ENCODE measurements around the gene SPTBN1.

SPTBN1 gene

DNA sequence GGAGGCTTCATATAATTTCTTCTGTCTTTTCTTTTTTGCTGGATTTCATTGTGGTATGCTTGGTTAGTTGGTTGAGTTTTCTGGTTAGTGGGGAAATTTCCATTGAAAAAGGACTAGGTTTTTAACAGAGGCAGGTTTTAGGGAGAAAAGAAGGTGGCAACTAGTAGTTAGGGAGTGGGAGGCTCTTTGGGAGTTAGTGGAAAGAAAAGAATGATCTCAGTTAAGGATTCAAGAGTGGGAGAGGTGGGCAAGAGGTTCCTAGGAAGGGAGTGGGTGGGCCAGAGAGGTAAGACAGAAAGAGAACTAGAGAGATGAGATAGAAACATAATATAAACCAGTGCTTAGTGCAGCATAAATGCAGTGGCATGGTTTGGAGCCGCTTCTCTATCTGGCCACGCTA, 96.9 kb downstream of the SPTBN1 start:
- Mint-ChIP-seq H3K27me3 (peaks cover 0 to 6% of the 10 kb centered on the region in 2 donors), H3K4me1 (ENCODE audit: low read depth in 2 of 2) (peaks cover 8 to 9% of the 10 kb centered on the region in 2 donors), H3K36me3 (ENCODE audit: insufficient read depth) (peaks cover 2% of the 10 kb centered on the region), H3K4me3 (no peak overlapping the region), H3K9me3 (no peaks in the 10 kb centered on the region), H3K27ac (no peak overlapping the region)
- no peak for DNase-seq
- no peak for ATAC-seq (replicated peaks)

- no peak for ATAC-seq (replicated peaks)
- no peak overlapping the region for H3K4me3 Mint-ChIP-seq
- H3K27me3 Mint-ChIP-seq = peaks cover 0 to 6% of the 10 kb centered on the region in 2 donors
- H3K27ac Mint-ChIP-seq = no peak overlapping the region
- H3K4me1 Mint-ChIP-seq (ENCODE audit: low read depth in 2 of 2) = peaks cover 8 to 9% of the 10 kb centered on the region in 2 donors
- H3K9me3 Mint-ChIP-seq = no peaks in the 10 kb centered on the region
- H3K36me3 Mint-ChIP-seq (ENCODE audit: insufficient read depth) = peaks cover 2% of the 10 kb centered on the region
- DNase-seq = no peak
These were observed 97.6 kb downstream of the SPTBN1 start for GRCh38 chr2:54553775-54554174.

DNA sequence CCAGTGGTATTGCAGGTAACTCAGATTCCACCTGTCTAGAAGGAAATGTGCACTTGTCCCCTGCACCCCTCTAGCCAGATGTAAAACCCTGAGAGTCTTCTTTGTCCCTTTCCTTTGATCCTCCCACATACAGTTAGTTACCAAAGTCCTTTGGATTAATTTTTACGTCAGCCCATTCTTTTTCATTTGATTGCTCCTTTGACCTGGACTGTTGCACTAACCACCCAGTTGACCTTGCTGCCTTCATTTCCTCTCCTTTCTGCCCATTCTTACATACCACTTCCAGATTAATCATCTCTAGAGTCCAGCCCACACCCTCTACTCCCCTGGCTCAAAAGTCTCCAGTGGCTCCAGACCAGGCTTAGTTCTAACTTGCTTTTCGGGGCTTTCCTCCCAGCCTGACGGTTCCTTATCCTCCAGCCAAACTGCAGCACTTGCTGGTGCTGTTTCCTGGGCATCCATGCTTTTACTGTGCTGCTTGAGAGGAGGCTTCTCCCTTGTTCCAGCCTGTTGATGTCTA, 99.3 kb downstream of the SPTBN1 start:
- H3K36me3 Mint-ChIP-seq (ENCODE audit: insufficient read depth) = peaks cover 2% of the 10 kb centered on the region
- H3K27ac Mint-ChIP-seq = peak overlapping the region in 1 of 2 donors; percentile 23
- DNase-seq (no peak), ATAC-seq (replicated peaks) (no peak)
- H3K9me3 Mint-ChIP-seq = no peaks in the 10 kb centered on the region
- H3K4me1 Mint-ChIP-seq (ENCODE audit: low read depth in 2 of 2) = peaks cover 10 to 18% of the 10 kb centered on the region in 2 donors
- H3K4me3 Mint-ChIP-seq = no peak overlapping the region
- H3K27me3 Mint-ChIP-seq = no peaks in the 10 kb centered on the region

DNA sequence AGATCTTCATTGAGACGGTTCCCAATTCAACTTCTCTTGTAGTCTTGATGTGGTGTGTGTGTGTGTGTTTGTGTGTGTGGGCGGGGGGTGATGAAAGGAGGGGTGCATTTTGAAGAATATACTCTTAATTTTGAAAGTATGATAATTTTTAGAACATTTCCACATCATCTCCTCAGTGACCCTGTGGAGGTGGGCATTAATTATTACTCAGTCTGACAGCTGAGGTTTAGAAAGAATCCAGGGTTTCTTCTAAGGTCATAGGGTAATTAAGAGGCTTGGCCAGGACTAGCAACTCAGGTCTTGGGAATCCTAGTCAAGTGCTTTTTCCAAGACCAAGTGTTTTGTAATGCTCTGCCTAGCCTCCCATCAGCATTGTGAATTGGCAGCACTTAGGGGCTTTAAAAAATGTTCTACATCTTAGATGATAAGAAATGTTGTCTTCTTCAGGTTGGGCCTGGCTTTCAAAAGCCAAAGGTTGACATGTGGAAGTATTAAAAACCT, 100.5 kb downstream of the SPTBN1 start:
- Mint-ChIP-seq H3K27me3 (no peaks in the 10 kb centered on the region), H3K27ac (peak overlapping the region; percentile 90 to 95), H3K4me3 (peak overlapping the region; percentile 94 to 98), H3K36me3 (ENCODE audit: insufficient read depth) (peaks cover 3% of the 10 kb centered on the region), H3K4me1 (ENCODE audit: low read depth in 2 of 2) (peaks cover 17 to 28% of the 10 kb centered on the region in 2 donors), H3K9me3 (no peaks in the 10 kb centered on the region)
- ATAC-seq (replicated peaks) (no peak), DNase-seq (no peak)

GRCh38 chr2:54557211-54557600, 101.1 kb downstream of the SPTBN1 start:
- DNase-seq = no peak
- peak overlapping the region; percentile 90 to 95 for H3K27ac Mint-ChIP-seq
- no peak for ATAC-seq (replicated peaks)
- peaks cover 22 to 33% of the 10 kb centered on the region in 2 donors for H3K4me1 Mint-ChIP-seq (ENCODE audit: low read depth in 2 of 2)
- no peaks in the 10 kb centered on the region for H3K27me3 Mint-ChIP-seq
- no peaks in the 10 kb centered on the region for H3K9me3 Mint-ChIP-seq
- peaks cover 7% of the 10 kb centered on the region for H3K36me3 Mint-ChIP-seq (ENCODE audit: insufficient read depth)
- H3K4me3 Mint-ChIP-seq = peak overlapping the region; percentile 94 to 98

- Mint-ChIP-seq H3K36me3 (ENCODE audit: insufficient read depth) (peaks cover 7% of the 10 kb centered on the region), H3K27ac (peak overlapping the region; percentile 90 to 95), H3K9me3 (no peaks in the 10 kb centered on the region), H3K4me3 (peak overlapping the region; percentile 94 to 98), H3K4me1 (ENCODE audit: low read depth in 2 of 2) (peaks cover 24 to 38% of the 10 kb centered on the region in 2 donors), H3K27me3 (no peaks in the 10 kb centered on the region)
- ATAC-seq (replicated peaks) (peak; percentile 77), DNase-seq (peak; percentile 62 to 67 (median 67))
These were observed 101.6 kb downstream of the SPTBN1 start for GRCh38 chr2:54557601-54558187.

- Mint-ChIP-seq H3K9me3 (no peaks in the 10 kb centered on the region), H3K36me3 (ENCODE audit: insufficient read depth) (peaks cover 7% of the 10 kb centered on the region), H3K4me1 (ENCODE audit: low read depth in 2 of 2) (peaks cover 27 to 45% of the 10 kb centered on the region in 2 donors), H3K4me3 (peak overlapping the region; percentile 94 to 98), H3K27ac (peak overlapping the region; percentile 90 to 95), H3K27me3 (no peaks in the 10 kb centered on the region)
- peak; percentile 56 to 65 (median 62) for DNase-seq
- ATAC-seq (replicated peaks) = peak; percentile 77
These were observed 102.3 kb downstream of the SPTBN1 start for GRCh38 chr2:54558188-54559005.

- Mint-ChIP-seq H3K27ac (peak overlapping the region; percentile 90 to 95), H3K4me1 (ENCODE audit: low read depth in 2 of 2) (peaks cover 27 to 49% of the 10 kb centered on the region in 2 donors)
These were observed 102.9 kb downstream of the SPTBN1 start for GRCh38 chr2:54559006-54559445.

DNA sequence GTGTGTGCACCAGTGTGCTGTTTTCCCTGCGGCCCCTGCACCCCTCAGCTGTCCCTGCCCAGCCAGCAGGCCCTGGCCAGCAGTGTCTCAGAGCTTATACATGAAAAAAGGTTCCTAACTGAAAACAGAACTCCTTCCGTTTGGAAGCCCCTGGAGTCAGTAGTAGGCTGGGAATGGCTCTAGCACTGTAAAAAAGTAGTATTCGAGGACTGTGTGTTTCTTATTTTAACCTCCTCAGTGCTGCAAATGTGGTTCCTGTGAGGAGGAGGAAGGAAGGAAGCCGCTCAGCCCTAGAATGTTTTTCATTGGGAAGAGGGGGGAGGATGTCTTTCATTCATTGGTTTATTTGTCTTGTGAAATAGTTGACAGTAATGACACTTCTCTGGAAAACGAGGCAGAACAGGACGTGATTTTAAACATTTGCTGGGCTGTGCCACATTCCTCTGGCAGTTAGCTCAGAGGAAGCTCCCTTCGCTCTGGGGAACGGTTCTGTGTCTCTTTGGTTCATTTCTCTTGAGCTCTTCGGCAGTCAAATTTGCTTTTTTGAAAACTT, 103.5 kb downstream of the SPTBN1 start:
- peaks cover 31 to 54% of the 10 kb centered on the region in 2 donors for H3K4me1 Mint-ChIP-seq (ENCODE audit: low read depth in 2 of 2)
- H3K27me3 Mint-ChIP-seq = no peaks in the 10 kb centered on the region
- H3K36me3 Mint-ChIP-seq (ENCODE audit: insufficient read depth) = peaks cover 7% of the 10 kb centered on the region
- peak overlapping the region; percentile 94 to 98 for H3K4me3 Mint-ChIP-seq
- H3K9me3 Mint-ChIP-seq = no peaks in the 10 kb centered on the region
- no peak for ATAC-seq (replicated peaks)
- no peak for DNase-seq
- H3K27ac Mint-ChIP-seq = peak overlapping the region; percentile 90 to 95

More at GRCh38 chr2:54559006-54559445, 102.9 kb downstream of the SPTBN1 start:
- peak; percentile 7 for ATAC-seq (replicated peaks)
- no peaks in the 10 kb centered on the region for H3K27me3 Mint-ChIP-seq
- H3K36me3 Mint-ChIP-seq (ENCODE audit: insufficient read depth) = peaks cover 7% of the 10 kb centered on the region
- DNase-seq = no peak
- H3K9me3 Mint-ChIP-seq = no peaks in the 10 kb centered on the region
- peak overlapping the region; percentile 94 to 98 for H3K4me3 Mint-ChIP-seq

- DNase-seq = peak in 1 of 3 experiments; percentile 16
- Mint-ChIP-seq H3K9me3 (no peaks in the 10 kb centered on the region), H3K27ac (peak overlapping the region; percentile 90 to 95), H3K27me3 (no peaks in the 10 kb centered on the region), H3K36me3 (ENCODE audit: insufficient read depth) (peaks cover 7% of the 10 kb centered on the region), H3K4me1 (ENCODE audit: low read depth in 2 of 2) (peaks cover 31 to 60% of the 10 kb centered on the region in 2 donors), H3K4me3 (peak overlapping the region; percentile 94 to 98)
- peak; percentile 15 for ATAC-seq (replicated peaks)
These were observed 104.2 kb downstream of the SPTBN1 start for GRCh38 chr2:54560146-54560881.

DNA sequence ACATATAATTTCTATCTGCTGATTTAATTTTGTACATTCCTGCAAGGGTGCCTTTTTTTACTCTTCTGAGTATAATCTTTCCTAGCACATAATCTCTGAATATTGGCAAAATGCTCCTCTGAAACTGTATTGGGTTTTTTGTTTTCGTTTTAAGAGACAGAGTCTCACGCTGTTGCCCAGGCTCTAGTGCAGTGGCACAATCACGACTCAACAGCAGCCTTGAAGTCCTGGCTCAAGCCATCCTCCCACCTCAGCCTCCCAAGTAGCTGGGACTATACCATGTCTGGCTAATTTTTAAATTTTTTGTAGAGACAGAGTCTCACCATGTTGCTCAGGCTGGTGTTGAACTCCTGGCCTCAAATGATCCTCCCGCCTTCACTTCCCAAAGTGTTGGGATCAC, 104.9 kb downstream of the SPTBN1 start:
- DNase-seq = no peak
- peak overlapping the region; percentile 94 to 98 for H3K4me3 Mint-ChIP-seq
- no peak for ATAC-seq (replicated peaks)
- H3K27ac Mint-ChIP-seq = peak overlapping the region; percentile 90 to 95
- no peaks in the 10 kb centered on the region for H3K27me3 Mint-ChIP-seq
- H3K36me3 Mint-ChIP-seq (ENCODE audit: insufficient read depth) = peaks cover 8% of the 10 kb centered on the region
- H3K9me3 Mint-ChIP-seq = no peaks in the 10 kb centered on the region
- peaks cover 31 to 65% of the 10 kb centered on the region in 2 donors for H3K4me1 Mint-ChIP-seq (ENCODE audit: low read depth in 2 of 2)

DNA sequence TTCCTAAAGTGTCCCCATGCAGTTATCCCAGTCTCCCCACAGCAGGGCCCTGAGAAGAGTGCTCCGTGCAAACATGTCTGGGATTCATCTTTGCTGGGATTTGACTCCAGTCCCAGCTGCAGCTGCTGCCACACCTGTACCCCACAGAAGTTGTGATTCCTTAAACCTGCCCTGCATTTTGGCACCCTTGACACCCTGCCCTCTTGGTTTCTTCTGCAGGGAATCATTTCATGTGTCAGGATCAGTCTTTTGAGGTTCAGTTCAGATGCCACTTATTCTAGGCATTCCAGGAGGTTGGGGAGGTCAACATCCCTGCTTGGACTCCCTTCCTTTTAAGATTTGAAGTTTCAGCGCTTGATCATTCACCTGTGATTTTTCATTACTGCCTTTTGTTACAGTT, 108.3 kb downstream of the SPTBN1 start:
- no peaks in the 10 kb centered on the region for H3K27me3 Mint-ChIP-seq
- peaks cover 17% of the 10 kb centered on the region for H3K36me3 Mint-ChIP-seq (ENCODE audit: insufficient read depth)
- H3K4me1 Mint-ChIP-seq (ENCODE audit: low read depth in 2 of 2) = peaks cover 30 to 70% of the 10 kb centered on the region in 2 donors
- H3K9me3 Mint-ChIP-seq = no peaks in the 10 kb centered on the region
- DNase-seq (no peak), ATAC-seq (replicated peaks) (no peak)
- no peak overlapping the region for H3K4me3 Mint-ChIP-seq
- H3K27ac Mint-ChIP-seq = peak overlapping the region in 1 of 2 donors; percentile 28

GRCh38 chr2:54565551-54565950, 109.4 kb downstream of the SPTBN1 start:
- no peak overlapping the region for H3K27ac Mint-ChIP-seq

More at GRCh38 chr2:54565551-54565950, 109.4 kb downstream of the SPTBN1 start:
- no peak for ATAC-seq (replicated peaks)
- no peak for DNase-seq
- no peaks in the 10 kb centered on the region for H3K27me3 Mint-ChIP-seq
- H3K9me3 Mint-ChIP-seq = no peaks in the 10 kb centered on the region
- peaks cover 41 to 74% of the 10 kb centered on the region in 2 donors for H3K4me1 Mint-ChIP-seq (ENCODE audit: low read depth in 2 of 2)
- no peak overlapping the region for H3K4me3 Mint-ChIP-seq
- H3K36me3 Mint-ChIP-seq (ENCODE audit: insufficient read depth) = peaks cover 18% of the 10 kb centered on the region
